GM21447 (cell line): ENCODE data around the gene RAI1.
A peak's percentile ranks its signal among the peaks of the same experiment; 100 is the strongest.
"Not testable (repeated sequence)": the region's sequence is repeated elsewhere in the genome, so short reads cannot be mapped to it uniquely, and the experiment has no call there.

ENCODE experiments used
- ATAC-seq: cut with Tn5 transposase; IDR thresholded peaks from one replicate; pipeline ENCODE4 v1.9.1; 2021; ENCODE audit not compliant: unreplicated experiment

Gene RAI1

GRCh38 chr17:17679243-17679642 lies 2.0 kb upstream of the RAI1 start:
- no peak for ATAC-seq

DNA sequence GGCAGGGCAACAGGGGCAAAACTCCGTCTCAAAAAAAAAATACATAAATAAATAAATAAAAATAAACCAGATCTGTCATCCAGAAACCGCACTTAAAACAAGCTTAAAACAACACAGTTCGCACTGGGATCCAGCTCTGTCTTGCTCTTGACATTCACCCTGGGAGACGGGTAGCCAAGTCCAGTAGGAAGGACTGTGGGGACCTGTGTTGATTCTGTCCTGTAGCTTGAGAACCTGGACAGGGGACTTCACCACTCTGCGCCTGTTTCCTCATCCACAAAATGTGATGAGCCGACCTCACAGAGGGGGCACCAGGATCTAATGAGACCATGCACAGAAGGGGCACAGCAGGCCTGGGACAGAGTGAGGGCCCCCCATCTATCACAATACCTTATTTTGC lies 1.5 kb upstream of the RAI1 start:
- ATAC-seq = no peak

DNA sequence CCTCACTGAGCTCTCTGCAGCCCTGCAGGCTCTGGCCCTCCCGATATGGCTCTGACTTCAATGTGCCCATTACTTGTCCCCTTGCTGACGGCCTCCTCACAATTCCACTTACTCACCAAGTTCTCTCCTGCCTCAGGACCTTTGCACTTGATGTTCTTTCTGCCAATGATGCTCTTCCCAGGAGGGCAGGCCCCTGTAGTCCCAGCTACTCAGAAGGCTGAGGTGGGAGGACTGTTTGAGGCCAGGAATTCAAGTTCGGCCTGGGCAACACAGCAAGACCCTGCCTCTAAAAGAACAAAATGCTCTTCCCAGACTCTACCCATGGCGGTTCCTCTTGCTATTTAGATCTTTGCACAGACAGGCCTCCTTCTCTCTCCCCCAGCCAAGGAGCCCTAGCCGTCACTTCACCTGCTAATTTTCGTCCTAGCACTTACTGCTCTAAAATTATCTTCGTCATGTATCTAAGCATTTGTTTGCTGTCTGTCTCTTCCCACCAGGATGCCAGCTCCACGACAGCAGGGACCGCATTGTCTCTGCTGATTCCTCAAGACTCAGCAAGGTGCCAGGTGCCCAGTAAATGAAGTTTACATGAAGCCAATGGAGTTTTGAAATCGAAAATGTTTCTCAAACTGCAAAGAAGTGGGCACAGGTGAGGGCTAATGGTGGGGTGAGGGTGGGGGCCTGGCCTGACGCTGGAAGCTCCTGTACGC lies 626 bp upstream of the RAI1 start:
- ATAC-seq = no peak

DNA sequence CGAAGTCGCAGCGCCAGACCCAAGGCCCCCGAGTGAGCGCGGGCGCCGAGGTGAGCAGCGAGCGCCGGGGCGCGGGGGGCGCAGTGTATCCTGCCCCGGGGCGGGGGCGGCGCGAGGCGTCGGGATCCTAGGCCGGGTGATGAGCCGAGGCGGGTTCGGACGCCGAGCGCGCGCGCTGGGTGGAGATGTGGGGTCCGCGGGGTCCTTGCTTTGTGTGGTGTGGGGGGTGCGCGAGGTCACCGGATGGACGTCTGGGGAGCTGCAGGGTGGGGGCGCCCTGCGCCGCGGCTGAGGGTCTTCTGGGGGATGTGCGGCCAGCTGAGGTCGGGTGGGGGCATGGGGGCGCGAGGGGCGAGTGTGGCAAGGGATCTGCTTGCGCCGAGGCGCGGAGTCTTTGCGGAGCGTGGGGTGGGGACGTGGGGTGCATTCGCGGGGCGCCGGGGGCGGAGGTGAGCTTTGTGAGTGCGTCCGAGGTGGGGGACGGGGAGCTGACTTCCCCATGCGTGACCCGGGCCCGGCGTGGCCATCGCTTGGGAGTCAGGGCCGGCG lies 560 bp downstream of the RAI1 start:
- peak; percentile 11 for ATAC-seq

GRCh38 chr17:17682293-17682736 lies 1.1 kb downstream of the RAI1 start:
- no peak for ATAC-seq

DNA sequence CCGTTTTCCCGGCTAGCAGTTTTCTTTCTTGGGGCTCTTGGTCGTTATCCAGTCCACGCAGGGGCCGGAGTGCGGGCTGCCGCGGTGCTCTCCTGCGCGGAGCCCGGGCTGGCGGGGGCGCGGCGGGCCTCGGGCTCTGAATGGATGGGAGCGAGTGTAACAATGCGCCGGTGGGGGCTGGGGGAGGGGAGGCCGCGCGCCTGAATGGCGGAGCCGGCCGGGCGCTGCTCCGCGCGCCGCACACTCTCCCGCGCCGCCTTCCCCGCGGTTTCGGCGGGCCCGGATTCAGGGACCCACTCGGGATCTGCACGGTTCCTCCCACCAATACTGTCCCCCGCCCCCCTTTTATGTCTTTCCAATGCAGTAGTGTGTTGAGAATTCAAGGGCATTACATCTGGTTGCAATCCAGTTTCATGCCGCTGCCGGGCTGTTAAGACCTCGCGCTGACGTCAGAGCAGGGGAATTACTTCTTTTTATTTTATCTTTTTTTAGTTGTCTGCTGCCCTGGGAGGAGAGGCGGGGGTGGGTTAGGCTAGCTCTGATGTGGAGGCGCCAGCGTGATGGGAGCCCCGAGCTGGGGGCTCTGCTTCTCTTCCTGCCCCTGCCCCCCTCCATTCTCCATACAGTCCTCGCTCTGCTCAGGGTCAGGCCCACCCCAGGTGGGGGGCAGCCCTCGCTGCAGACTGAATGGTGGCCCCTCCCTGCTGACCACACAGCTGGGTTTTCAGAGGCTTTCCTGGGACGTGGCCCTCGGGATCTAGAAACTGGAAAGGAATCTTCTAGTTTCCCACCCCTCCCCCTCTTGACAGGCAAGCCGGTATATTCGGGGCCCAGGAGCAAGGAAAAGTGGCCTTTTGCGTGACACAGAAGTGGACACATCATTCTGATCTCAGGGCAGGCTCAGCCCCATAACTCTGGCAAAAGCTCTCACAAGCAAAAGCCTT lies 1.8 kb downstream of the RAI1 start:
- ATAC-seq = no peak

DNA sequence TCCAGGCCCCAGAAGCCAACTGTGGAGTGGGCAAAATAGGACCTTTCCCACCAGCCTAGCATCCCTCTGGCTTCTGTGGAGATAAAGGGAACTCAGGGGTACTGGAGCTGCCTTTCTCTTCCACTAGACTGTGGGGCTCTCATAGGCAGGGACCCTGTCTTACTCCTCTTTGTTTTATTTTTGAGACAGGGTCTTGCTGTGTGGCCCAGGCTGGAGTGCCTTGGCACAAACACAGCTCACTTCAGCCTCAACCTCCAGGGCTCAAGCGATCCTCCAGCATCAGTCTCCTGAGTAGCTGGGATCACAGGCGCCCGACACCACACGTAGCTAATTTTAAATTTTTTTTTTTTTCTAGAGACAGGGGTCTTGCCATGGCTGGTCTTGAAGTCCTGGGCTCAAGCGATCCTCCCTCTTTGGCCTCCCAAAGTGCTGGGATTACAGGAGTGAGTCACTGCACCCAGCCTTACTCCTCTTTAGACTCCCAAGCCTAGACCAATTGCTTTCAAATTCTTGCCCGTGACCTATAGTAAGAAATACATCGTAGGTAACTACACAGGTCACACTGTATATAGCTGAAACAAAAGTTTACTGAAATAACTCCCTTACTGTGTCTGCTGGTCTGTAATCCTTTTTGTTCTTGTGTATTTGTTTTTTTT lies 2.6 kb downstream of the RAI1 start:
- no peak for ATAC-seq

DNA sequence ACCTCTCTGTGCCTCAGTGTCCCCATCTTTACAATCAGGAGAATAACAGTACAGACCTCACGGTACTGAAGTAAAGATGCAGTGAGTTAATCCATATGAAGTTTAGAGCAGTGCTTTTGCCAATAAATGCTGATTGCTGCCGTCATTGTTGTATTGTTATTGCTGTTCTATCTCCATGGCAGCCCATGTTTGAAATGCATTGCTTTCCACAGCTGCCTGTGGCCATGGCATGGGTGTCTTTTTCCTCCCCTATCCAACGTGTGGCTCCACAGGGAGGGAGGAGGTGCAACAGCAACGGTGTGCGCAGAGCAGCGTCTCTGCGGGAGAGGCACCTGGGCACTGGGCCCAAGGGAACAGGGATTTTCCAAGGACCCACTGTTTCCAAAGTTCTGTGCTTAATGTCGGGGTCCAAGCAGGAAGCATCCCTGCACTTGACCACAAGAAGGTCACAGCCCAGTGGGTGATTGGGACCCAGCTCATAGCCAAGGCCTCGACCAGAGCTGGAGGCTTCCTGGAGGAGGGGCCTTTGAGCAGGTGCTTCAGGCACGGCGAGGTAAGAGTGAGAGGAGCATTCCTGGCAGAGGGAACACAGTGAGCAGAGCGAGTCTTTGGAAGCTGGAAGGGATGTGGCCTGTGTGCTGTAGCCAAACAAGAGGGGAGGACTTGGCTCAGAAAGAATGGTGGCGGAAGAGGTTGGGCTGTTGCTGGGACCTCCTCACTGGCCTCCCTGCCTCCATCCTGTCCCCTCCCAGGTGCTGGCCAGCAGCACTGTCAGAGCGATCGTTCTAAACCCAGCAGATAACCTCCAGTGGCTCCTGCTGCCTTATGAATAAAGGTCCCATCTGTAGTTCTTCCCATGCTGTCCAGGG lies 3.9 kb downstream of the RAI1 start:
- no peak for ATAC-seq

- ATAC-seq = no peak
Measured at GRCh38 chr17:17685775-17686291, 4.6 kb downstream of the RAI1 start.

GRCh38 chr17:17689312-17689711 lies 8.1 kb downstream of the RAI1 start:
- ATAC-seq = no peak

DNA sequence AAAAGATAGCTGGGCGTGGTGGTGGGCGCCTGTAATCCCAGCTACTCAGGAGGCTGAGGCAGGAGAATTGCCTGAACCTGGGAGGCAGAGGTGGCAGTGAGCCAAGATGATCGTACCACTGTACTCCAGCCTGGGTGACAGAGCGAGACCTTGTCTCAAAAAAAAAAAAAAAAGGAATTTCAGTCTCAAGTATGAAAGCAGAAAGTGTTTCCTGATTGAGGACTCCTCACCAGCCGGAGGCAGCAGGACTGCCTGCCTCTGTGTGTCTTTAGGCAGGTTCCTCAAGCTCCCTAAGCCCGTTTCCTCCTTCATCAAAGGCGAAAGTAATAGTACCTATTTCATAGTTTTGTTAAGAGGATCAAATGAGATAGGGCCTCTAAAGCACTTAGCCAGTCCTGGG lies 9.0 kb downstream of the RAI1 start:
- ATAC-seq = not testable (repeated sequence)

DNA sequence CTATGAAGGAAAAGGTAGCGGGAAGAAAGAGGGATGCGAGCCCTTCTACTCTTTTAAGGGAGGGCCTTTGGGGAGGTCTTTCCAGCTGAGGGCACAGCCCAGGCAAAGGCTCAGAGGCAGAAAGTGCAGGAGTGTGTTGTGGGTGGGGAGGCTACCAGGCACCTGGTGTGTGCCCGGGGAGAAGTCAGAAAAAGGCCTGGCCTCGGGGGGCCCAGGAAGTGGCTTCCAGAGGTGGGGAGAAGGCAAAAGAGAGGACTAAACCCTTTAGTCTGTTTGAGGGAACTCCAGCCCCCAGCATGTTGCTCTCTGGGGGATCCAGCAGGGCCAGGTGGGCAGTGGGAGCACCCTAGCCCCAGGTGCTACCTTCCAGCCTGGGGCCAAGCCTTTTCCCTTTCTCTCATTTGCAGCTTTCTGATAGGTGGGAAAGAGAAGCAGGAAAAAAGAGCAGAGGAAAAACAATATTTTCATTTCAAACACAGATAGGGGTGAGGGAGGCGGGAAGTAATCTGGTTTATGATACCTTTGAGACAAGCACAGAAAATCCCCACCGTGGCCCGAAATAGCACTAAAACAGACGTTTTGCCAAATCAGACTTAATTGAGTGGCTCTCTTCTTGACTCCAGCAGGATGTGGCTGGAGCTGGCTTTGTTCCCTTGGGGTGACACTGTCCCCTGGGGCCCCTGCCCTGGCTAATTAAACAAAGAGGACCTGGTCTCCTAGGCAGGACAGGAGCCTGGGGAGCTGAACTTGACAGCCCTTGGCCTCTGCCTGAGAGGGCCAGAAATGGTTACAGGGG lies 10.4 kb downstream of the RAI1 start:
- peak; percentile 39 for ATAC-seq

- ATAC-seq = no peak
Measured at GRCh38 chr17:17692353-17693252, 11.3 kb downstream of the RAI1 start.

DNA sequence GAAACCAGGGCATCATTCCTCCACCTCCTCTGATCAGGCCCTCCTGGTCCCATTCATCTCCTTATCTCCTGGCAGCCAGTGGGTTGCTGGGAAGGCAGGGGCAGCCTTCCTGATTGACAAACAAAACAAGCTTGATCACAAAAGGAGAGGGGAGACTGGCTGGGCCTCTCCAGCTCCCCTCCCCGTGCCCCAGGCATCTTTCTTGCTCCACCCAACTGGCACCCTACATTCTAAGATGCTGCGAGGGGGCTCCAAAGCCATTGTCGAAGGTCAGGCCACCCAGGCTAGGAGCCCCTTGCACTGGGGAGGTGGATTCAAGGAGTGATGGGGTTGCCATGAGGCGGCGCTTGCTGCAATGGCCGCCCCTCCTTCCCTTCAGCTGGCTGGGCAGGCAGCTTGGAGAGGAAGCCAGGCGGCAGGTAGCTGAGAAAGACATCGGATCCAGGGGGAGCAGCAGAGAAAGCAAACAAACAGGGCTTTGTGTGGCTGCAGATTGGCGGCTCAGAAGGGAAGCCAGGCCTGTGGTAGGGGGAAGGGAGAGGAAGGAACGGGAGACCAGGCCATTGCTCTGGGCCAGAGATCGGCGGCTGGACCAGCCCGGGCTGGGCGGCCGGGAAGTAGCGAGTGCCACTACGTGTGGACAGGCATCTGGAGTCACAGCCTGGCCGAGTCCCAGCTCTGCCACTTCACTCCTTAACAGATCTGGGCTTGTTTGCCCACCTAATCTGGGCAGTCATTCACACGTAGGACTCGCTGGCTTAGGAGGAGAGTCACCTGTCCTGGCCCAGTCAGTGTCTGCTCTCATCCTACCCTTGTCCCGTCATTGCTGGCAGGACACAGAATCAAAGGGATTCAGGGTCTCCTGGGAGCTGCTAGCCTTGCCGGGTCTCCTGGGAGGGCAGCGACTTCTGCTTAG lies 12.3 kb downstream of the RAI1 start:
- ATAC-seq = no peak

DNA sequence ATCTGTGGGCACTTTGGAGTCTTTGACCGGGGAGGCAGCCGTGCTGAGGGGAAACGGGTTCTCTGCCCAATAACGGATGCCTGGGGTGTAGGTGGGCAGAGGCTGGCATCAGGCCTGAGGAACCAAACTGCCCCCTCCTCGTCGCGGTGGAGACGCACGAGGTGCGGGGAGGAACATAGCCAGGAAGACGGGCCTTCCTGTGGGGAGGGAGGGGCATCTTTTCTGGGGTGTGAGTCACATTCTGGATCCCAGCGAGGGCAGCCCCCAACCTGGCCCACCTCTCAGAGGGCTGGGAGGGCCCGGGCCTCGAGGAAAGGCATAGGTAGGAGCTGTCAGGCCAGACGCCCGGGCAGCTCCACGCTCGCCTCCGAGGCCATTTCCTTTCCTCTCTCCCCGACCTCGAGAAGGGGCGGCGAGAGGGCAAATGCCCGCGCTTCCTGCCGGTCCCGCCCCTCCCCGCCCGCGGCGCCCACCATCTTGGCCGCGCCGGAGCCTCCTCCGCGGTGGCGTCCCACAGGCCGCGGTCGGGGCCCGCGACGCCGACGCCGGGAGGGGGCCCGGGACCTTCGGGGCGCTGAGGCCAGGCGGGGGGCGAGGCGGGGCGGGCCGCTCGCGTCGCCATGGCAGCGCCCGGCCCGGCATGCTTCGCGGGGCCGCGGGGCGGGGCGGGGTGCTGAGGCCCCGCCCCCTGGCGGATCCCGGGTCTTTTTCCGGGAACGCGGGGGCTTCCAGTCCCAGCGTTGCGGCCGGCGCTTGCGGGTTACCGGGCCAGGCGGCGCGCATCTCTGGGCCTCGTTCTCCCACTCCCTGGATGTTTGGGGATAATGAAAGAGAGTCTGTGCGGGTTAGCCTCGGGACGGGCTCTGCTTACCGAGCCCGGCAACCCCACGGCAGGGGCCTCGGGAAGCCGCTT lies 13.2 kb downstream of the RAI1 start:
- no peak for ATAC-seq

- ATAC-seq = no peak
Measured at GRCh38 chr17:17696085-17696484, 14.8 kb downstream of the RAI1 start.
